GM23248 (cell line): ENCODE results near the gene DUS2.

Experiments
- EZH2 ChIP-seq: fragments of 200-600 bp; sonication (generic); IDR thresholded peaks from 2 replicates; pipeline ENCODE4 v1.6.1; 2018; ENCODE audit warnings: antibody characterized with exemption, mild to moderate bottlenecking; ENCODE audit not compliant: insufficient read depth, poor library complexity, severe bottlenecking
- EZH2phosphoT487 ChIP-seq: fragments of 200-600 bp; sonication (generic); IDR thresholded peaks from 2 replicates; pipeline ENCODE4 v1.6.1; 2018; ENCODE audit warnings: antibody characterized with exemption, moderate library complexity, mild to moderate bottlenecking, low read depth; ENCODE audit not compliant: insufficient read depth

DNA sequence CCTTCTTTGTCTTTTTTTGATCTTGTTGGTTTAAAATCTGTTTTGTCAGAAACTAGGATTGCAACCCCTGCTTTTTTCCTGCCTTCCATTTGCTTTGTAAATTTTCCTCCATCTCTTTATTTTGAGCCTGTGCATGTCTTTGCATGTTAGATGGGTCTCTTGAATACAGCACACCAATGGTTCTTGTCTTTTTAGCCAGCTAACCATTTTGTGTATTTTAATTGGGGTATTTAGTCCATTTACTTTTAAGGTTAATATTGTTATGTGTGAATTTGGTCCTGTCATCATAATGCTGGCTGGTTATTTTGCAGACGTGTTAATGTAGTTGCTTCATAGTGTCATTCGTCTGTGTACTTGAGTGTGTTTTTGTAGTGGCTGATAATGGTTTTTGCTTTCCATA, 88.3 kb downstream of the DUS2 start:
- TF ChIP-seq EZH2phosphoT487 = no peak
- TF ChIP-seq EZH2 = no peak
